Astrocyte of the spinal cord (primary cell): ENCODE results near the gene BMP5.
"Not testable (repeated sequence)": the region's sequence is repeated elsewhere in the genome, so short reads cannot be mapped to it uniquely, and the experiment has no call there.

ENCODE experiments used
- DNase-seq: peaks from one replicate; pipeline ENCODE4 v3.0.0; 2011; ENCODE audit warnings: low read depth, low spot score
- H3K4me3 ChIP-seq: 2 replicates; pipeline ENCODE4 v1.5.1; 2011; ENCODE audit warnings: low read depth, mild to moderate bottlenecking, low read length, moderate library complexity
- CTCF ChIP-seq: IDR thresholded peaks from 2 replicates; pipeline ENCODE4 v1.5.1; 2012; ENCODE audit warnings: low read depth, mild to moderate bottlenecking, low read length, inconsistent platforms
- in situ Hi-C: cut with HindIII; loops from 2 replicates; pipeline ENCODE4 v1.10.0; 2017; ENCODE audit warnings: low sequenced_read_pairs

The BMP5 gene

GRCh38 chr6:55913228-55914195 is 38.1 kb upstream of the BMP5 start:
- no peak for DNase-seq
- H3K4me3 ChIP-seq, result no peak overlapping the region
- TF ChIP-seq CTCF, result no peak
- in situ Hi-C loops, result no loop called here

- H3K4me3 ChIP-seq, in situ Hi-C loops, DNase-seq: not testable (repeated sequence)
Observed at GRCh38 chr6:55910466-55910865, 35.1 kb upstream of the BMP5 start.

GRCh38 chr6:55909911-55910310 is 34.5 kb upstream of the BMP5 start:
- in situ Hi-C loops, H3K4me3 ChIP-seq, DNase-seq: not testable (repeated sequence)

DNA sequence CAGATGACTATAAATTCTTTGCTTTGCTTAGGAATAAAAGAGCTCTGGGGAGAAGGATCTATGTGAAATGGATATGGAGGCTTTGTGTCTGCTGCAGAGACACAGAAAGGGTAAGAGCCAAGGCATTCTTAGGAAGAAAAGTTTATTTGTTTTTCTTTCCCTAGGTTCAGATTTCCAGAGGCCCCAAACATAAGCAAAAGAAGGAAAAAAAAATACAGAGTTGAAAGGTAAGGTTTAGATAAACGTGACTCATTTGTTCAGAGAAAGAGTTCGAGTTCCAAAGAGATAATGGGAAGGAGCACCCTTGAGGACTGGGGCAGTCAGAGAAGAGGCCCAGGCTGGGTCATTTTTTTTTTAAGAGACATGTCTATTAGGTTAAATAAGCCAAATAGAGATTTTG is 27.4 kb upstream of the BMP5 start:
- in situ Hi-C loops, result no loop called here
- no peak for TF ChIP-seq CTCF
- DNase-seq, result peak; percentile 57
- no peak overlapping the region for H3K4me3 ChIP-seq

- no peak for TF ChIP-seq CTCF
- in situ Hi-C loops, result no loop called here
- H3K4me3 ChIP-seq, result no peak overlapping the region
- DNase-seq, result no peak
Observed at GRCh38 chr6:55901765-55902270, 26.4 kb upstream of the BMP5 start.

DNA sequence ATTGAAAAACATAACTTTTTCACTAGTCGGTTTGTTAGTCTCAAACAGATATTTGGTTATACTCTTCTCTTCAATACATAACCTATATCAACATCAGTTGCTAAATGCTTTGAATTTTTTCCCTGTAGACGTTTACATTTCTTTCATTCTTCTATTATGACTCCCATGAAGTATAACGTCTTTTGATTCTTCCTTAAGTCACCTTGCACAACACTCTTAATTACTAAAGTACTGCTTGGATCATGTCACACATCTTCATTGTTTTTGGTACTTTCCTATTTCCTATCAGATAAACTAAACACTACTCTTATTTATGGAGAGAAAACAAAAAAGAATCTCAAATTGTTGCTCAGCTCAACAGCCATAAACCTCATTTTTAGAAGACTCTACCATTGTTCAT is 23.0 kb upstream of the BMP5 start:
- no peak for TF ChIP-seq CTCF
- DNase-seq, result peak; percentile 23
- in situ Hi-C loops, result no loop called here
- H3K4me3 ChIP-seq, result no peak overlapping the region

GRCh38 chr6:55897346-55897745 is 22.0 kb upstream of the BMP5 start:
- in situ Hi-C loops, result no loop called here
- H3K4me3 ChIP-seq, result no peak overlapping the region
- DNase-seq, result peak; percentile 29
- TF ChIP-seq CTCF, result no peak
